VCaP (cell line): ENCODE data around the gene RSPH4A.

Experiments
- H3K27ac ChIP-seq: fragments of 450-650 bp; 2 replicates; pipeline ENCODE4 v1.5.1; 2017
- TF ChIP-seq, protein P1 (sequence below): fragments of 450-650 bp; conservative IDR thresholded peaks from 2 replicates; pipeline ENCODE4 v1.5.1; 2017; ENCODE audit warnings: mild to moderate bottlenecking, moderate library complexity

The RSPH4A gene

DNA sequence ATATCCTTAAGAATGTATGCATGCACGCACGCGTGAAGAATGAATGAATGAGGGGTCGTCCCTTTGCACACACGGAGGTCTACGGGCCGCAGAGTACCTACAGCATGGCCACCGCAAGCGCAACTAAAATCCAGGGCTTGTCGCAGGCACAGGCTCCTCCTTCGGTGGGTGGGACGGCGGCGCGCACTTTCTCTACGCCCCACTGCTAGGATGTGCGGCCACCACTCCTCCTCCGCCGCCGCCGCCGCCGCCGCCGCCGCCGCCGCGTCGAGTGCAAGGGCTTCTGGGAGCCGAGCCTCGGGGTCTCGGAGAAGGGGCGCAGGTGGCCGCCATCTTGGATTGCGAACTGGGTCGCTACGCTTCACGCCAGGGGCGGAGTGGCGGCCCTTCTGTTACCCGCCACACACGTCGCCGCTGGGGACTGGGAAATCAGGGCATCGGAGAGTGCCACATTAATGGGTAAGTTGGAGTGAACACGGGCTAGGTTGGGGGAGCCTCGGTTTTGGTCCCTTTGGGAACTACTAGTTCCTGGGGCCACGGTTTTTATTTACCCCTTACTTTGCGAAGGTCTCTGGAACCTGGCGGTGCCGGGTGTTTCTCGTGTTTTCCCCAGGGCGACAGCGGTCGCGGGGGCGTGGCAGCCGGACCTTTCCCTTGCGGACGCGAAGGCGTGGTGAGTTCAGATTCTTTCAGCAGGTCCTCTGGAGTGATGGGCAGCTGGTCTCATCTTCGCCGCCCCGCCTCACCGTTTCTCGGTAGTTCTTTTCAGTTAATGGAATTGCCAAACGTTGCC, 64.8 kb downstream of the RSPH4A start, which contains the start of gene KPNA5:
Gene KPNA5, plus strand, starts transcription at position 332 of the 793 bp plus-strand sequence. Its CDS starts 124 bp downstream, at position 456.
- TF ChIP-seq, protein P1, sequence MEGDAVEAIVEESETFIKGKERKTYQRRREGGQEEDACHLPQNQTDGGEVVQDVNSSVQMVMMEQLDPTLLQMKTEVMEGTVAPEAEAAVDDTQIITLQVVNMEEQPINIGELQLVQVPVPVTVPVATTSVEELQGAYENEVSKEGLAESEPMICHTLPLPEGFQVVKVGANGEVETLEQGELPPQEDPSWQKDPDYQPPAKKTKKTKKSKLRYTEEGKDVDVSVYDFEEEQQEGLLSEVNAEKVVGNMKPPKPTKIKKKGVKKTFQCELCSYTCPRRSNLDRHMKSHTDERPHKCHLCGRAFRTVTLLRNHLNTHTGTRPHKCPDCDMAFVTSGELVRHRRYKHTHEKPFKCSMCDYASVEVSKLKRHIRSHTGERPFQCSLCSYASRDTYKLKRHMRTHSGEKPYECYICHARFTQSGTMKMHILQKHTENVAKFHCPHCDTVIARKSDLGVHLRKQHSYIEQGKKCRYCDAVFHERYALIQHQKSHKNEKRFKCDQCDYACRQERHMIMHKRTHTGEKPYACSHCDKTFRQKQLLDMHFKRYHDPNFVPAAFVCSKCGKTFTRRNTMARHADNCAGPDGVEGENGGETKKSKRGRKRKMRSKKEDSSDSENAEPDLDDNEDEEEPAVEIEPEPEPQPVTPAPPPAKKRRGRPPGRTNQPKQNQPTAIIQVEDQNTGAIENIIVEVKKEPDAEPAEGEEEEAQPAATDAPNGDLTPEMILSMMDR: no peak

DNA sequence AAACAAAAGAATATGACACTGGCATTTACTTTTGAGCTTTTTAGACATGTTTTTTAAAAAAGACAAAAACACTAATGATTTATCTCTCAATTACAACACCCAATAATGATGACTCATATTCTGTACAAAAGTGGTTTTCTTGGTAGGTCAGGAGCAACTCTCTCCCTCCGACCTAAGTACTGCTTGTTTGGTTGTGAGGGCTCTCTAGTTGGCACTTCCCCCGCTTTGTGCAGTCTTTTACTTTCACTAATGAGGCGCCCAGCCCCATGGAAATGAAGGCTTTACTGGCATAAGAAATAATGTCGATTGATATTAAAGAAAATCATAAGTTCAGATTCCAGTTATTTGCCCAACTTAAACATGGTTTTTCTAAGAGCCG, 66.0 kb downstream of the RSPH4A start:
- H3K27ac ChIP-seq: peak overlapping the region; percentile 97
- TF ChIP-seq, protein P1: no peak

More for the DNA sequence above, 64.8 kb downstream of the RSPH4A start, which contains the start of gene KPNA5:
- H3K27ac ChIP-seq: peak within 1 kb of the TSS; percentile 97
